GM12875 (cell line): ENCODE data around the gene RASL12.
"Not testable (repeated sequence)": the region's sequence is repeated elsewhere in the genome, so short reads cannot be mapped to it uniquely, and the experiment has no call there.

Source experiments
- H3K4me3 ChIP-seq: one replicate; pipeline ENCODE4 v1.5.1; 2011; ENCODE audit warnings: low read depth, low read length, control low read depth
- TF ChIP-seq, protein P1 (sequence below): IDR thresholded peaks from 2 replicates; pipeline ENCODE4 v1.5.1; 2011; ENCODE audit warnings: low read depth, mild to moderate bottlenecking, control low read depth, inconsistent platforms, low read length, moderate library complexity, borderline replicate concordance; ENCODE audit not compliant: insufficient read depth

The RASL12 gene

DNA sequence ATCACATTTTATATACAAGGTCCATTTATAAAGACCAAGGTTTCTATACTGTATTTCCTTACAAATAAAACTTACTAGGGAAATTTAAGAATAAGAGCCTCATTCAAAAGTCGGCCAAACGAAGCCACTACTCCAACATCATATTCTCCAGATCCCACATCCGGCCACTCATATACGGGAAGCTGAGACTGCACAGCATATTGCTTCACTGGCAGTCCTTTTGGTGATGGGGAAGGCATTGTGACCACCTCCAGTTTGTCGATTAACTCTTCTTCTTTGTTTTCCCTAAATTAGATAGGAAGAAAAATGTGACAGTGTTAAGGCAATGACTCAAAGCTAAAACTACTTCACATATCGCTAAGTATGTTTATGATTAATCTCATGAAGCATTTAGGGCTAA, 41.0 kb downstream of the RASL12 start:
- TF ChIP-seq, protein P1, sequence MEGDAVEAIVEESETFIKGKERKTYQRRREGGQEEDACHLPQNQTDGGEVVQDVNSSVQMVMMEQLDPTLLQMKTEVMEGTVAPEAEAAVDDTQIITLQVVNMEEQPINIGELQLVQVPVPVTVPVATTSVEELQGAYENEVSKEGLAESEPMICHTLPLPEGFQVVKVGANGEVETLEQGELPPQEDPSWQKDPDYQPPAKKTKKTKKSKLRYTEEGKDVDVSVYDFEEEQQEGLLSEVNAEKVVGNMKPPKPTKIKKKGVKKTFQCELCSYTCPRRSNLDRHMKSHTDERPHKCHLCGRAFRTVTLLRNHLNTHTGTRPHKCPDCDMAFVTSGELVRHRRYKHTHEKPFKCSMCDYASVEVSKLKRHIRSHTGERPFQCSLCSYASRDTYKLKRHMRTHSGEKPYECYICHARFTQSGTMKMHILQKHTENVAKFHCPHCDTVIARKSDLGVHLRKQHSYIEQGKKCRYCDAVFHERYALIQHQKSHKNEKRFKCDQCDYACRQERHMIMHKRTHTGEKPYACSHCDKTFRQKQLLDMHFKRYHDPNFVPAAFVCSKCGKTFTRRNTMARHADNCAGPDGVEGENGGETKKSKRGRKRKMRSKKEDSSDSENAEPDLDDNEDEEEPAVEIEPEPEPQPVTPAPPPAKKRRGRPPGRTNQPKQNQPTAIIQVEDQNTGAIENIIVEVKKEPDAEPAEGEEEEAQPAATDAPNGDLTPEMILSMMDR: no peak
- H3K4me3 ChIP-seq: no peak overlapping the region

GRCh38 chr15:65021488-65021887, 46.3 kb downstream of the RASL12 start:
- no peak overlapping the region for H3K4me3 ChIP-seq
- TF ChIP-seq, protein P1: no peak

- H3K4me3 ChIP-seq: no peak overlapping the region
- TF ChIP-seq, protein P1: no peak
Measured at GRCh38 chr15:65020419-65020818, 47.4 kb downstream of the RASL12 start.

- not testable (repeated sequence) for H3K4me3 ChIP-seq
Measured at GRCh38 chr15:65011198-65011597, 56.6 kb downstream of the RASL12 start.

DNA sequence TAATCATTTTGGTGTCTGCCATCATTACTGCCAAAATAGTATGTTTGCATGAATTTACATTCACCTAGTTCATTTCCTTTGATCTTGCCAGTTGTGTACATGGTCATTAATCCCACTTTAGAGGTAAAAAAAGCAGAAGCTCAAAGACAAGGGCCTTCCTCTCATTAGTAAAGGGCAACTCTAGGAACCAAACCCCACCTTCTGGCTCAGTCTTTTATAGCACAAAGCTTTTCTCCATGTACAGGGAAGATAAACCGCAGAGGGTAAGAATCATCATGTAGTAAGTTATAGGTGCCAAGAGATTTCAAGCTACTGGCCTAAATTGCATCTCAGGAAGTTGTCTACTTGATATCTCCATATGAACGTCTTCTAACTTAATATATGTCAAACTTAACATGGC, 58.8 kb downstream of the RASL12 start:
- TF ChIP-seq, protein P1: no peak
- no peak overlapping the region for H3K4me3 ChIP-seq

DNA sequence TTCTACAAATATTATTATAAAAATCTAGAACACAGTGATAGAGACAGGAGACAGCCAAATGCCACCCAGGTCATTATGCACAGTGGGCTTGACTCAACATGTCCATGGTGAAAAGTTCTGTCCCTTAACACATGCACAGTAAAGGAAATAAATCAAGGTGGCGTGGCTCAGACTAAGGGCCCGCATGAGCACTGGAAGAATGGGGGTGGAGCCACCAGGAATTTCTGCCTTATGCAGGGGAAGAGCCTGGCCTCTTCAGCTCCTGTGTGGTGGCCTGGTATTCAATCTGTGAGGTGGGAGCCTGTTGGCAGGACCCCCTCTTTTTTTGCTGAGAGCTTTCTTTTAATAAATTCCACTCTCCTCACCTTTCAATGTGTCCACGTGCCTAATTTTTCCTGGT, 60.9 kb downstream of the RASL12 start:
- TF ChIP-seq, protein P1: no peak
- H3K4me3 ChIP-seq: no peak overlapping the region

- TF ChIP-seq, protein P1: no peak
- no peak overlapping the region for H3K4me3 ChIP-seq
Measured at GRCh38 chr15:65004993-65005392, 62.8 kb downstream of the RASL12 start.
